BLaER1 (cell line): Measurements from ENCODE around the gene STAB2.

Experiments used
- H3K27ac ChIP-seq: shearing (Covaris generic); formaldehyde crosslinking; 2 replicates; pipeline ENCODE4 v1.8.1; 2022
- H3K27me3 ChIP-seq: shearing (Covaris generic); formaldehyde crosslinking; 2 replicates; pipeline ENCODE4 v1.8.1; 2022
- H3K36me3 ChIP-seq: shearing (Covaris generic); formaldehyde crosslinking; 2 replicates; pipeline ENCODE4 v1.8.1; 2022
- H3K4me1 ChIP-seq: shearing (Covaris generic); formaldehyde crosslinking; 2 replicates; pipeline ENCODE4 v1.8.1; 2022
- H3K4me2 ChIP-seq: shearing (Covaris generic); formaldehyde crosslinking; 2 replicates; pipeline ENCODE4 v1.8.1; 2022
- H3K4me3 ChIP-seq: shearing (Covaris generic); formaldehyde crosslinking; 2 replicates; pipeline ENCODE4 v1.8.1; 2022
- H3K9ac ChIP-seq: shearing (Covaris generic); formaldehyde crosslinking; 2 replicates; pipeline ENCODE4 v1.8.1; 2022
- H3K9me3 ChIP-seq: shearing (Covaris generic); formaldehyde crosslinking; 2 replicates; pipeline ENCODE4 v1.8.1; 2022
- H4K20me1 ChIP-seq: shearing (Covaris generic); formaldehyde crosslinking; 2 replicates; pipeline ENCODE4 v1.8.1; 2022
- Cebpa-rat ChIP-seq: shearing (Covaris generic); IDR thresholded peaks from 2 replicates; pipeline ENCODE4 v1.8.1; 2022

Gene STAB2

GRCh38 chr12:103810111-103810510 is 223.0 kb downstream of the STAB2 start:
- Histone ChIP-seq H4K20me1 (no peaks in the 10 kb centered on the region), H3K9me3 (no peaks in the 10 kb centered on the region), H3K36me3 (peaks cover 76% of the 10 kb centered on the region), H3K4me3 (no peak overlapping the region), H3K9ac (no peak overlapping the region), H3K27ac (no peak overlapping the region), H3K27me3 (no peaks in the 10 kb centered on the region), H3K4me2 (no peak overlapping the region), H3K4me1 (no peaks in the 10 kb centered on the region)
- no peak for TF ChIP-seq Cebpa-rat

- Histone ChIP-seq H3K9ac (no peak overlapping the region), H4K20me1 (no peaks in the 10 kb centered on the region), H3K9me3 (no peaks in the 10 kb centered on the region), H3K36me3 (peaks cover 65% of the 10 kb centered on the region), H3K27me3 (no peaks in the 10 kb centered on the region), H3K4me3 (no peak overlapping the region), H3K4me2 (no peak overlapping the region), H3K27ac (no peak overlapping the region), H3K4me1 (no peaks in the 10 kb centered on the region)
- no peak for TF ChIP-seq Cebpa-rat
These were observed 224.7 kb downstream of the STAB2 start for GRCh38 chr12:103811791-103812190.

GRCh38 chr12:103812789-103813188 is 225.7 kb downstream of the STAB2 start:
- no peaks in the 10 kb centered on the region for H4K20me1 ChIP-seq

GRCh38 chr12:103813426-103813825 is 226.4 kb downstream of the STAB2 start:
- H3K4me1 ChIP-seq, result no peaks in the 10 kb centered on the region
- H4K20me1 ChIP-seq, result no peaks in the 10 kb centered on the region
- no peak overlapping the region for H3K4me3 ChIP-seq
- no peaks in the 10 kb centered on the region for H3K27me3 ChIP-seq
- no peak overlapping the region for H3K9ac ChIP-seq
- no peak overlapping the region for H3K27ac ChIP-seq
- H3K9me3 ChIP-seq, result no peaks in the 10 kb centered on the region
- no peak overlapping the region for H3K4me2 ChIP-seq
- peaks cover 51% of the 10 kb centered on the region for H3K36me3 ChIP-seq
- TF ChIP-seq Cebpa-rat, result no peak

More at GRCh38 chr12:103812789-103813188, 225.7 kb downstream of the STAB2 start:
- H3K4me2 ChIP-seq, result no peak overlapping the region
- no peak overlapping the region for H3K9ac ChIP-seq
- TF ChIP-seq Cebpa-rat, result no peak
- no peak overlapping the region for H3K27ac ChIP-seq
- peaks cover 56% of the 10 kb centered on the region for H3K36me3 ChIP-seq
- no peaks in the 10 kb centered on the region for H3K4me1 ChIP-seq
- no peak overlapping the region for H3K4me3 ChIP-seq
- no peaks in the 10 kb centered on the region for H3K27me3 ChIP-seq
- H3K9me3 ChIP-seq, result no peaks in the 10 kb centered on the region

- Histone ChIP-seq H3K4me2 (no peak overlapping the region), H3K9ac (no peak overlapping the region), H3K4me3 (no peak overlapping the region), H3K36me3 (peaks cover 46% of the 10 kb centered on the region), H3K9me3 (no peaks in the 10 kb centered on the region), H3K27ac (no peak overlapping the region), H4K20me1 (no peaks in the 10 kb centered on the region), H3K4me1 (no peaks in the 10 kb centered on the region), H3K27me3 (no peaks in the 10 kb centered on the region)
- TF ChIP-seq Cebpa-rat, result no peak
These were observed 226.9 kb downstream of the STAB2 start for GRCh38 chr12:103813949-103814348.

GRCh38 chr12:103814436-103814835 is 227.4 kb downstream of the STAB2 start:
- Histone ChIP-seq H3K9ac (no peak overlapping the region), H3K4me3 (no peak overlapping the region), H4K20me1 (no peaks in the 10 kb centered on the region), H3K27me3 (no peaks in the 10 kb centered on the region), H3K4me1 (no peaks in the 10 kb centered on the region), H3K4me2 (no peak overlapping the region), H3K36me3 (peaks cover 41% of the 10 kb centered on the region), H3K27ac (no peak overlapping the region), H3K9me3 (no peaks in the 10 kb centered on the region)
- no peak for TF ChIP-seq Cebpa-rat
